PC-3 (cell line): Measurements from ENCODE around the gene FBLIM1.

Source experiments
- CTCF ChIP-seq: fragments of 300-600 bp; sonication (generic); conservative IDR thresholded peaks from 2 replicates; pipeline ENCODE4 v1.5.1; 2017; ENCODE audit warnings: antibody characterized with exemption, low read depth, mild to moderate bottlenecking, low read length
- EZH2 ChIP-seq: fragments of 300-600 bp; sonication (generic); IDR thresholded peaks from one replicate; pipeline ENCODE4 v1.6.1; 2017; ENCODE audit warnings: antibody characterized with exemption, mild to moderate bottlenecking, low read length; ENCODE audit not compliant: unreplicated experiment

- TF ChIP-seq CTCF: no peak
- TF ChIP-seq EZH2: no peak
Measured at GRCh38 chr1:15727424-15727823, 31.2 kb upstream of the FBLIM1 start.
